IMR-90 (cell line): ENCODE data around the gene PRSS53.

Experiments used
- TF ChIP-seq, protein P1 (sequence below): fragments of 150-350 bp; IDR thresholded peaks from 2 replicates; pipeline ENCODE4 v1.6.1; 2017; ENCODE audit warnings: mild to moderate bottlenecking, antibody characterized with exemption, low read length, low read depth
- TF ChIP-seq, protein P2 (sequence below): conservative IDR thresholded peaks from 2 replicates; pipeline ENCODE4 v1.5.1; 2012; ENCODE audit warnings: mild to moderate bottlenecking, low read depth, low read length, improper control_type of control experiment

DNA sequence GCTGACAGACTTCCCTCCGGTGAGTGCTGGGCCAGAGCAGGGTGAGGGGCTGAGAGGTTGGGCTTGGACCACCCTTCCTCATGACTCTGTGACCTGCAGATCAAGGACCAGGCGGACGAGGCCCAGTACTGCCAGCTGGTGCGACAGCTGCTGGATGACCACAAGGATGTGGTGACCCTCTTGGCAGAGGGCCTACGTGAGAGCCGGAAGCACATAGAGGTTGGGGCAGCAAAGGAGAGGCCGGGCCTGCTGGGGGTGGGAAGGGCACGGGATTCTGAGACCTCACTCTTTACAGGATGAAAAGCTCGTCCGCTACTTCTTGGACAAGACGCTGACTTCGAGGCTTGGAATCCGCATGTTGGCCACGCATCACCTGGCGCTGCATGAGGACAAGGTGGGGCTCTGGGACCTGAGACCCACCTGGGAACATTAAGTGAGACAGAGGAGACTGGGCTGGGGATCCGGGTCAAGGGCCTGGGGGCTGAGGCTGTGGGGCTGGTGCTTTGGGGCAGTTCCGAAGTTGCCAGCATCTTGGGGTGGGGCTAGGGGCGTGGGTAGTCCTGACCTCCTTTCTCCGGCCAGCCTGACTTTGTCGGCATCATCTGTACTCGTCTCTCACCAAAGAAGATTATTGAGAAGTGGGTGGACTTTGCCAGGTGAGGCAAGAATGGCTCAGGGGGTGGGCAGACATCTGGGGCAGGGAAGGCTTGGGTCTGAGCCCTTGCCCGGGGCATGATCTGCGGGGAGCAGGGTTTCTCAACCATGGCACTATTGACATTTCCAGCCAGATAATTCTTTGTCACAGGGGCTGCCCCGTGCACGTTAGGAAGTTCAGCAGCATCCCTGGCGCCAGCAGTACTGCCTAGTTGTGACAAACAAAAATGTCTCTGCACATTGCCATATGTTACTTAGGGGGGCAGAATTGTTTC is 21.6 kb upstream of the PRSS53 start:
- TF ChIP-seq, protein P1, sequence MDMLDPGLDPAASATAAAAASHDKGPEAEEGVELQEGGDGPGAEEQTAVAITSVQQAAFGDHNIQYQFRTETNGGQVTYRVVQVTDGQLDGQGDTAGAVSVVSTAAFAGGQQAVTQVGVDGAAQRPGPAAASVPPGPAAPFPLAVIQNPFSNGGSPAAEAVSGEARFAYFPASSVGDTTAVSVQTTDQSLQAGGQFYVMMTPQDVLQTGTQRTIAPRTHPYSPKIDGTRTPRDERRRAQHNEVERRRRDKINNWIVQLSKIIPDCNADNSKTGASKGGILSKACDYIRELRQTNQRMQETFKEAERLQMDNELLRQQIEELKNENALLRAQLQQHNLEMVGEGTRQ = no peak
- TF ChIP-seq, protein P2, sequence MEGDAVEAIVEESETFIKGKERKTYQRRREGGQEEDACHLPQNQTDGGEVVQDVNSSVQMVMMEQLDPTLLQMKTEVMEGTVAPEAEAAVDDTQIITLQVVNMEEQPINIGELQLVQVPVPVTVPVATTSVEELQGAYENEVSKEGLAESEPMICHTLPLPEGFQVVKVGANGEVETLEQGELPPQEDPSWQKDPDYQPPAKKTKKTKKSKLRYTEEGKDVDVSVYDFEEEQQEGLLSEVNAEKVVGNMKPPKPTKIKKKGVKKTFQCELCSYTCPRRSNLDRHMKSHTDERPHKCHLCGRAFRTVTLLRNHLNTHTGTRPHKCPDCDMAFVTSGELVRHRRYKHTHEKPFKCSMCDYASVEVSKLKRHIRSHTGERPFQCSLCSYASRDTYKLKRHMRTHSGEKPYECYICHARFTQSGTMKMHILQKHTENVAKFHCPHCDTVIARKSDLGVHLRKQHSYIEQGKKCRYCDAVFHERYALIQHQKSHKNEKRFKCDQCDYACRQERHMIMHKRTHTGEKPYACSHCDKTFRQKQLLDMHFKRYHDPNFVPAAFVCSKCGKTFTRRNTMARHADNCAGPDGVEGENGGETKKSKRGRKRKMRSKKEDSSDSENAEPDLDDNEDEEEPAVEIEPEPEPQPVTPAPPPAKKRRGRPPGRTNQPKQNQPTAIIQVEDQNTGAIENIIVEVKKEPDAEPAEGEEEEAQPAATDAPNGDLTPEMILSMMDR = no peak
